ENCODE data around the gene G3BP1.
"Not testable (repeated sequence)": the region's sequence is repeated elsewhere in the genome, so short reads cannot be mapped to it uniquely, and the experiment has no call there.

The G3BP1 gene

GRCh38 chr5:151825445-151825844 lies 53.7 kb downstream of the G3BP1 start:
- DNase-seq: peak; percentile 17 to 43 (median 24)

DNA sequence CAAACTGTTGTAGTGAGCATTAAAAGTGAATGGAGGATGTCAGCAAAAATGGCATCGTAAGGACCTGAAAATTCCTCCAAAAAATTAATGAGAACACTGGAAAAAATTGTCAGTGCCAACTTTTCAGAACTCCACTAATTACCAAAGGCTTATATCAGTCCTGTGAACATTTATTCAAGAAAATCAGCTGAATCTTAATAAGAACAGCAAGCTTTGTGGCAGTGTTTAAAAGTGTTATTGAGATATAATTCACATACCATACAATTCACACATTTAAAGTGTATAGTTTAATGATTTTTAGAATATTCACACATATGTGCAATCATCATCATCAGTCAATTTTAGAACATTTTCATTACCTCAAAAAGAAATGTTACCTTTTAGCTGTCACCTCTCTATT lies 57.6 kb downstream of the G3BP1 start:
- no CpG with 5 or more reads among the region's 1 CpG for WGBS (ENCODE audit: insufficient coverage)
- H3K4me3 ChIP-seq (ENCODE audit: control insufficient read depth in 1 of 7, extremely low read depth in 1 of 7, insufficient read depth in 4 of 7, low read depth in 2 of 7, low read length in 6 of 7): no peak overlapping the region
- H3K9me3 ChIP-seq (ENCODE audit: control extremely low read depth in 1 of 5, control insufficient read depth in 4 of 5, insufficient read depth in 2 of 5, low read depth in 1 of 5, low read length in 4 of 5): peaks cover 0 to 15% (median 4%) of the 10 kb centered on the region in 5 experiments
- POLR2A ChIA-PET: no interaction called here
- no peaks in the 10 kb centered on the region for H3K4me1 ChIP-seq (ENCODE audit: control extremely low read depth in 1 of 4, control insufficient read depth in 4 of 4, insufficient read depth in 4 of 4, low read length in 3 of 4)
- no peaks in the 10 kb centered on the region for H3K27me3 ChIP-seq (replicated peaks in 2 of 5; ENCODE audit: control insufficient read depth in 4 of 5, insufficient read depth in 5 of 5, low read length in 4 of 5)
- no peak for DNase-seq
- no peak overlapping the region for H3K27ac ChIP-seq (ENCODE audit: insufficient read depth in 1 of 2, low read depth in 1 of 2, low read length in 2 of 2, poor library complexity in 1 of 2, severe bottlenecking in 2 of 2)
- H3K36me3 ChIP-seq (ENCODE audit: control insufficient read depth in 4 of 4, insufficient read depth in 4 of 4, low read length in 3 of 4): peaks cover 0 to 2% (median 0%) of the 10 kb centered on the region in 4 experiments
- CTCF ChIA-PET: interaction anchor here (6.5 kb wide), 1 partner anchor 314 kb away, joined by 37 read pairs; no protein-coding TSS in a partner anchor

More at GRCh38 chr5:151825445-151825844, 53.7 kb downstream of the G3BP1 start:
- H3K36me3 ChIP-seq (ENCODE audit: control insufficient read depth in 4 of 4, insufficient read depth in 4 of 4, low read length in 3 of 4): peaks cover 0 to 2% (median 0%) of the 10 kb centered on the region in 4 experiments
- POLR2A ChIA-PET: no interaction called here
- H3K27ac ChIP-seq (ENCODE audit: insufficient read depth in 1 of 2, low read depth in 1 of 2, low read length in 2 of 2, poor library complexity in 1 of 2, severe bottlenecking in 2 of 2): no peak overlapping the region
- WGBS (ENCODE audit: insufficient coverage): 36% methylated on average over 1 of the region's 1 CpG
- CTCF ChIA-PET: interaction anchor here (1.0 to 6.5 kb wide), 5 partner anchors 9 to 318 kb away, joined by 3 to 37 read pairs (median 4); no protein-coding TSS in a partner anchor
- H3K27me3 ChIP-seq (replicated peaks in 2 of 5; ENCODE audit: control insufficient read depth in 4 of 5, insufficient read depth in 5 of 5, low read length in 4 of 5): no peaks in the 10 kb centered on the region
- H3K4me1 ChIP-seq (ENCODE audit: control extremely low read depth in 1 of 4, control insufficient read depth in 4 of 4, insufficient read depth in 4 of 4, low read length in 3 of 4): peaks cover 0 to 6% (median 1%) of the 10 kb centered on the region in 4 experiments
- no peak overlapping the region for H3K4me3 ChIP-seq (ENCODE audit: control insufficient read depth in 1 of 7, extremely low read depth in 1 of 7, insufficient read depth in 4 of 7, low read depth in 2 of 7, low read length in 6 of 7)
- no peaks in the 10 kb centered on the region for H3K9me3 ChIP-seq (ENCODE audit: control extremely low read depth in 1 of 5, control insufficient read depth in 4 of 5, insufficient read depth in 2 of 5, low read depth in 1 of 5, low read length in 4 of 5)

GRCh38 chr5:151832843-151833242 lies 61.1 kb downstream of the G3BP1 start:
- 100% methylated on average over 1 of the region's 4 CpGs for WGBS (ENCODE audit: insufficient coverage)
- H3K4me1 ChIP-seq (ENCODE audit: control extremely low read depth in 1 of 4, control insufficient read depth in 4 of 4, insufficient read depth in 4 of 4, low read length in 3 of 4); H3K36me3 ChIP-seq (ENCODE audit: control insufficient read depth in 4 of 4, insufficient read depth in 4 of 4, low read length in 3 of 4); CTCF ChIA-PET; H3K27ac ChIP-seq (ENCODE audit: insufficient read depth in 1 of 2, low read depth in 1 of 2, low read length in 2 of 2, poor library complexity in 1 of 2, severe bottlenecking in 2 of 2); DNase-seq; H3K27me3 ChIP-seq (replicated peaks in 2 of 5; ENCODE audit: control insufficient read depth in 4 of 5, insufficient read depth in 5 of 5, low read length in 4 of 5); POLR2A ChIA-PET; H3K4me3 ChIP-seq (ENCODE audit: control insufficient read depth in 1 of 7, extremely low read depth in 1 of 7, insufficient read depth in 4 of 7, low read depth in 2 of 7, low read length in 6 of 7): not testable (repeated sequence)
- peaks cover 0 to 15% (median 4%) of the 10 kb centered on the region in 5 experiments for H3K9me3 ChIP-seq (ENCODE audit: control extremely low read depth in 1 of 5, control insufficient read depth in 4 of 5, insufficient read depth in 2 of 5, low read depth in 1 of 5, low read length in 4 of 5)

DNA sequence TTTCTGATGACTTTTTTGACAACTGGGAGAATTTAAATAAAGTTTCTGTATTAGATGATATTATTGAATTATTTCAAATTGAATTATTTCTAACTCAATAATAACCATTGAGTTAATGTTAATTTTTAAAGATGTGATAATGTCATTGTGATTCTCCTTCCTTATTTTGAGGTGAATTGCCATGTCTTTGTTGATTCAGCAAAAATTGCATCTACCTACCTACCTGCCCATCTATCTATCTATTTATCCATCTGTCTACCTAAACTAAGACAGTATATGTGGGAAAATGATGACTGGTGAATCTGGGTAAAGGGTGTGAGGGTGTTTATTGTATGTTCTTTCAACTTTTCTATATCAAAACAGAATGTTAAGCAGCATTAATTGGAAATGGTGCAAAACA lies 75.0 kb downstream of the G3BP1 start:
- no peaks in the 10 kb centered on the region for H3K27me3 ChIP-seq (replicated peaks in 2 of 5; ENCODE audit: control insufficient read depth in 4 of 5, insufficient read depth in 5 of 5, low read length in 4 of 5)
- ChIA-PET CTCF (no interaction called here), POLR2A (no interaction called here)
- H3K9me3 ChIP-seq (ENCODE audit: control extremely low read depth in 1 of 5, control insufficient read depth in 4 of 5, insufficient read depth in 2 of 5, low read depth in 1 of 5, low read length in 4 of 5): peaks cover 0 to 3% (median 0%) of the 10 kb centered on the region in 5 experiments
- H3K36me3 ChIP-seq (ENCODE audit: control insufficient read depth in 4 of 4, insufficient read depth in 4 of 4, low read length in 3 of 4): no peaks in the 10 kb centered on the region
- no peak overlapping the region for H3K27ac ChIP-seq (ENCODE audit: insufficient read depth in 1 of 2, low read depth in 1 of 2, low read length in 2 of 2, poor library complexity in 1 of 2, severe bottlenecking in 2 of 2)
- no peaks in the 10 kb centered on the region for H3K4me1 ChIP-seq (ENCODE audit: control extremely low read depth in 1 of 4, control insufficient read depth in 4 of 4, insufficient read depth in 4 of 4, low read length in 3 of 4)
- DNase-seq: no peak
- H3K4me3 ChIP-seq (ENCODE audit: control insufficient read depth in 1 of 7, extremely low read depth in 1 of 7, insufficient read depth in 4 of 7, low read depth in 2 of 7, low read length in 6 of 7): no peak overlapping the region

DNA sequence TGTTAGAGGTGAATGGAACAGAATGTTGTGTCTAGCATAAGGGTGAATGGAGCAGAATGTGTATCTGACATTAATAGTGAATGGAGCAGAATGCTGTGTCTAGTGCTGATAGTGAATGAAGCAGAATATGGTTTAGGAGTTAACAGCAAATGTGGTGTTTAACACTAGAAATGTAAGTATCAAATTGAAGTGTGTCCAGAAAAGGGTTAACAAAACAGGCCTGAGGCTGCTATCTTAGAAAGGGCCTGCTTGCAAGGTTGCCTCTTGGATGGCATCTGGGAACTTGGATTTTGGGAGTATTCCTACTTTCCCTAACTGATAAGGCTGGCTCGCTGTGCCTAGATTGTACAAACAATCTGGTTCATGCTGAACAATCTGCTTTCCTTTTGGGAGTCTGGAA lies 76.1 kb downstream of the G3BP1 start:
- CTCF ChIA-PET: no interaction called here

DNA sequence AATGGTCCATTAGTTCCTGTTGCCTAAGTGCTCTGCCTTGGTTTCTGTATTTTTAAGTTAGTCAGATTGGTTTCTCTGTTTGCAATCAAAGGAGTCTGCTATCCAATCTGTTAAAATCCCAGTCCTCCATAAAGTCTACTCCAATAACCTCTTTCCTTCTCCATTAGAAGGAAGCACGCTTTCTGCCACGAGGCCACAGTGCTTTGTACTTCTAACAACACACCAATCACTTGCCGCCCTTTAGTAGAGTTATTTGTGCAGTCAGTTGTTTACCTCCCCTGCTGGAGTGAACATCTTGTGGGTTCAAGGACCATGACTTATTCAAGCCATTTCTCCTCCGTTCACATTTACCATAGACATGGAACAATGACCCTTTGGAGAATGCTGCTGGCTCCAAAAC lies 83.9 kb downstream of the G3BP1 start:
- POLR2A ChIA-PET: no interaction called here
- CTCF ChIA-PET: no interaction called here
- no peak for DNase-seq
- Histone ChIP-seq H3K4me1 (ENCODE audit: control extremely low read depth in 1 of 4, control insufficient read depth in 4 of 4, insufficient read depth in 4 of 4, low read length in 3 of 4) (no peaks in the 10 kb centered on the region), H3K27me3 (replicated peaks in 2 of 5; ENCODE audit: control insufficient read depth in 4 of 5, insufficient read depth in 5 of 5, low read length in 4 of 5) (no peaks in the 10 kb centered on the region), H3K9me3 (ENCODE audit: control extremely low read depth in 1 of 5, control insufficient read depth in 4 of 5, insufficient read depth in 2 of 5, low read depth in 1 of 5, low read length in 4 of 5) (peaks cover 0 to 2% (median 0%) of the 10 kb centered on the region in 5 experiments), H3K36me3 (ENCODE audit: control insufficient read depth in 4 of 4, insufficient read depth in 4 of 4, low read length in 3 of 4) (no peaks in the 10 kb centered on the region), H3K4me3 (ENCODE audit: control insufficient read depth in 1 of 7, extremely low read depth in 1 of 7, insufficient read depth in 4 of 7, low read depth in 2 of 7, low read length in 6 of 7) (no peak overlapping the region), H3K27ac (ENCODE audit: insufficient read depth in 1 of 2, low read depth in 1 of 2, low read length in 2 of 2, poor library complexity in 1 of 2, severe bottlenecking in 2 of 2) (no peak overlapping the region)
- 96% methylated on average over 3 of the region's 4 CpGs for WGBS (ENCODE audit: insufficient coverage)

More for the DNA sequence above, 76.1 kb downstream of the G3BP1 start:
- Histone ChIP-seq H3K27me3 (replicated peaks in 2 of 5; ENCODE audit: control insufficient read depth in 4 of 5, insufficient read depth in 5 of 5, low read length in 4 of 5) (no peaks in the 10 kb centered on the region), H3K4me3 (ENCODE audit: control insufficient read depth in 1 of 7, extremely low read depth in 1 of 7, insufficient read depth in 4 of 7, low read depth in 2 of 7, low read length in 6 of 7) (no peak overlapping the region), H3K4me1 (ENCODE audit: control extremely low read depth in 1 of 4, control insufficient read depth in 4 of 4, insufficient read depth in 4 of 4, low read length in 3 of 4) (no peaks in the 10 kb centered on the region), H3K27ac (ENCODE audit: insufficient read depth in 1 of 2, low read depth in 1 of 2, low read length in 2 of 2, poor library complexity in 1 of 2, severe bottlenecking in 2 of 2) (no peak overlapping the region), H3K36me3 (ENCODE audit: control insufficient read depth in 4 of 4, insufficient read depth in 4 of 4, low read length in 3 of 4) (no peaks in the 10 kb centered on the region), H3K9me3 (ENCODE audit: control extremely low read depth in 1 of 5, control insufficient read depth in 4 of 5, insufficient read depth in 2 of 5, low read depth in 1 of 5, low read length in 4 of 5) (peaks cover 0 to 3% (median 0%) of the 10 kb centered on the region in 5 experiments)
- POLR2A ChIA-PET: no interaction called here
- no peak for DNase-seq
- WGBS (ENCODE audit: insufficient coverage): 100% methylated on average over 1 of the region's 1 CpG

DNA sequence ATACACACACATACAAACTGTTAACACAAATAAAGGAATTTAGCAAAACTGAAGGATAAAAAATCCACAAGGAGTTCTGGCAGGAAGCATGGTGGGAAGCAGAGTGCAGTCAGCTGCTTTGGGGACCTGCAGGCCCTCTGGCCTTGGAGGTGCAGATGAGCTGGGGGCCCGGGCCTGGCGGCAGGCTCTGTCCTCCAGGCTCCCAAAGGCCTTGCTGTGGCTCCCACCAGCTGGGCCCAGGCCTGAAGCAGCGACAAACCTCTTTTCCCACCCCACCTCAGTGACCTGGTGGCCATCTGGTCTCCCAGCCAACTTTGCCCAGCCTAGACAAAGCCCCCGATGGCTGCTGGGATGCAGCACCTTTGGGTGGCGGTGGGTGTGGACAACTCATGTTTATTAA lies 85.1 kb downstream of the G3BP1 start:
- H3K27me3 ChIP-seq (replicated peaks in 2 of 5; ENCODE audit: control insufficient read depth in 4 of 5, insufficient read depth in 5 of 5, low read length in 4 of 5): no peaks in the 10 kb centered on the region
- CTCF ChIA-PET: no interaction called here
- POLR2A ChIA-PET: no interaction called here
- no peaks in the 10 kb centered on the region for H3K4me1 ChIP-seq (ENCODE audit: control extremely low read depth in 1 of 4, control insufficient read depth in 4 of 4, insufficient read depth in 4 of 4, low read length in 3 of 4)
- no peak overlapping the region for H3K4me3 ChIP-seq (ENCODE audit: control insufficient read depth in 1 of 7, extremely low read depth in 1 of 7, insufficient read depth in 4 of 7, low read depth in 2 of 7, low read length in 6 of 7)
- no peak for DNase-seq
- no peak overlapping the region for H3K27ac ChIP-seq (ENCODE audit: insufficient read depth in 1 of 2, low read depth in 1 of 2, low read length in 2 of 2, poor library complexity in 1 of 2, severe bottlenecking in 2 of 2)
- 94% methylated on average over 5 of the region's 5 CpGs for WGBS (ENCODE audit: insufficient coverage)
- peaks cover 0 to 2% (median 0%) of the 10 kb centered on the region in 5 experiments for H3K9me3 ChIP-seq (ENCODE audit: control extremely low read depth in 1 of 5, control insufficient read depth in 4 of 5, insufficient read depth in 2 of 5, low read depth in 1 of 5, low read length in 4 of 5)
- H3K36me3 ChIP-seq (ENCODE audit: control insufficient read depth in 4 of 4, insufficient read depth in 4 of 4, low read length in 3 of 4): no peaks in the 10 kb centered on the region

Data from common myeloid progenitor, CD34-positive (primary cell).